NCI-H345 treated with DMSO at 0.1 percent for 48 hours (cell line): ENCODE results near the gene ZNF689.
"Not testable (repeated sequence)": the region's sequence is repeated elsewhere in the genome, so short reads cannot be mapped to it uniquely, and the experiment has no call there.

Experiments
- DNase-seq: peaks from one replicate; lab custom pipeline; 2025; ENCODE audit not compliant: unreplicated experiment; lab: John Stamatoyannopoulos, UW

The ZNF689 gene

GRCh38 chr16:30601966-30602365 is 8.2 kb downstream of the ZNF689 start:
- DNase-seq = no peak

GRCh38 chr16:30600929-30601328 is 9.3 kb downstream of the ZNF689 start:
- no peak for DNase-seq

GRCh38 chr16:30600215-30600614 is 10.0 kb downstream of the ZNF689 start:
- DNase-seq = no peak

GRCh38 chr16:30592871-30593270 is 17.3 kb downstream of the ZNF689 start:
- no peak for DNase-seq

GRCh38 chr16:30590869-30591268 is 19.3 kb downstream of the ZNF689 start:
- not testable (repeated sequence) for DNase-seq

- not testable (repeated sequence) for DNase-seq
Observed at GRCh38 chr16:30589582-30589981, 20.6 kb downstream of the ZNF689 start.

GRCh38 chr16:30588651-30589050 is 21.5 kb downstream of the ZNF689 start:
- no peak for DNase-seq

GRCh38 chr16:30585400-30586191 is 24.6 kb downstream of the ZNF689 start, which contains the start of gene ZNF785:
Gene ZNF785, minus strand, starts transcription at chr16:30585697. Its CDS starts 86 bp downstream, at chr16:30585611.
- peak; percentile 99 for DNase-seq

GRCh38 chr16:30585022-30585399 is 25.2 kb downstream of the ZNF689 start:
- peak; percentile 61 for DNase-seq

GRCh38 chr16:30582611-30583340 is 27.4 kb downstream of the ZNF689 start:
- no peak for DNase-seq

GRCh38 chr16:30581457-30581856 is 28.7 kb downstream of the ZNF689 start:
- DNase-seq = no peak

GRCh38 chr16:30574678-30575077 is 35.5 kb downstream of the ZNF689 start:
- DNase-seq = no peak

GRCh38 chr16:30571445-30572322 is 38.5 kb downstream of the ZNF689 start, which contains the start of gene ZNF688:
Gene ZNF688, minus strand, starts transcription at chr16:30571714. Its CDS starts 85 bp downstream, at chr16:30571629.
- DNase-seq = peak; percentile 98

- DNase-seq = no peak
Observed at GRCh38 chr16:30570636-30571444, 39.3 kb downstream of the ZNF689 start.

GRCh38 chr16:30569746-30570635 is 40.2 kb downstream of the ZNF689 start:
- no peak for DNase-seq

GRCh38 chr16:30569281-30569680 is 40.9 kb downstream of the ZNF689 start:
- no peak for DNase-seq

- DNase-seq = no peak
Observed at GRCh38 chr16:30567991-30568638, 42.1 kb downstream of the ZNF689 start.

GRCh38 chr16:30567160-30567990 is 42.8 kb downstream of the ZNF689 start:
- no peak for DNase-seq
